HUES6 (cell line): ENCODE data around the gene LRRC46.

Experiments used
- H3K27ac ChIP-seq: 2 replicates; pipeline ENCODE4 v1.7.0; 2013; ENCODE audit warnings: low read depth, mild to moderate bottlenecking, low read length, inconsistent platforms
- H3K27me3 ChIP-seq: 2 replicates; pipeline ENCODE4 v1.6.1; 2013; ENCODE audit warnings: low read length; ENCODE audit not compliant: control insufficient read depth, insufficient read depth
- H3K36me3 ChIP-seq: 2 replicates; pipeline ENCODE4 v1.6.1; 2013; ENCODE audit warnings: low read length; ENCODE audit not compliant: control insufficient read depth, insufficient read depth
- H3K4me1 ChIP-seq: 2 replicates; pipeline ENCODE4 v1.6.1; 2013; ENCODE audit warnings: low read length; ENCODE audit not compliant: control insufficient read depth, insufficient read depth
- H3K4me3 ChIP-seq: 2 replicates; pipeline ENCODE4 v1.5.1; 2013; ENCODE audit warnings: low read depth, low read length
- H3K9ac ChIP-seq: one replicate; pipeline ENCODE4 v1.6.1; 2013; ENCODE audit warnings: mild to moderate bottlenecking, low read length
- H3K9me3 ChIP-seq: 2 replicates; pipeline ENCODE4 v1.6.1; 2013; ENCODE audit warnings: low read depth, low read length; ENCODE audit not compliant: control insufficient read depth, insufficient read depth

LRRC46 gene

GRCh38 chr17:47820033-47820789, 11.3 kb upstream of the LRRC46 start:
- Histone ChIP-seq H3K4me3 (peak overlapping the region; percentile 73; the same call in 1 of the 2 replicates), H3K9ac (no peak overlapping the region), H3K4me1 (peaks cover 13% of the 10 kb centered on the region), H3K27me3 (no peaks in the 10 kb centered on the region), H3K36me3 (peaks cover 36% of the 10 kb centered on the region), H3K9me3 (no peaks in the 10 kb centered on the region), H3K27ac (no peak overlapping the region)

DNA sequence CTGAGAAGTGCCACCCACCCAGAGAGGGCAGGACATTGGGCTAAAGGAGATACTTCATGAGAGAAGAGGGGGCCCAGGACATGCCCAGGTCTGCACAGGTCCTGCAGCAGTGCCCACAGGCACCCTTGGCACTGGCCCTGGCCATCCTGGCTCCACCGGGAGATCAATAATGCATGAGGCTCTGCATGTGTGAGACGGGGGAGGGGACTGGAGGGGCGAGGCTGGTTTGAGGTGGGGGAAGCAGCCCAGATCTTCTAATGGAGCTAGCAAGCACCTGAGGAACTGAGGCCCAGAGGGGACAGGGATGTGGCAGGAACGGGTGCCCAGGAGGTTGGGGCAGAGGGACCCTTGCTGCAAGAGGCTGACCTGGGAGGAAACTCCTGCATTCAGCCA, 10.4 kb upstream of the LRRC46 start:
- H3K36me3 ChIP-seq: peaks cover 35% of the 10 kb centered on the region
- no peak overlapping the region for H3K27ac ChIP-seq
- H3K9me3 ChIP-seq: no peaks in the 10 kb centered on the region

DNA sequence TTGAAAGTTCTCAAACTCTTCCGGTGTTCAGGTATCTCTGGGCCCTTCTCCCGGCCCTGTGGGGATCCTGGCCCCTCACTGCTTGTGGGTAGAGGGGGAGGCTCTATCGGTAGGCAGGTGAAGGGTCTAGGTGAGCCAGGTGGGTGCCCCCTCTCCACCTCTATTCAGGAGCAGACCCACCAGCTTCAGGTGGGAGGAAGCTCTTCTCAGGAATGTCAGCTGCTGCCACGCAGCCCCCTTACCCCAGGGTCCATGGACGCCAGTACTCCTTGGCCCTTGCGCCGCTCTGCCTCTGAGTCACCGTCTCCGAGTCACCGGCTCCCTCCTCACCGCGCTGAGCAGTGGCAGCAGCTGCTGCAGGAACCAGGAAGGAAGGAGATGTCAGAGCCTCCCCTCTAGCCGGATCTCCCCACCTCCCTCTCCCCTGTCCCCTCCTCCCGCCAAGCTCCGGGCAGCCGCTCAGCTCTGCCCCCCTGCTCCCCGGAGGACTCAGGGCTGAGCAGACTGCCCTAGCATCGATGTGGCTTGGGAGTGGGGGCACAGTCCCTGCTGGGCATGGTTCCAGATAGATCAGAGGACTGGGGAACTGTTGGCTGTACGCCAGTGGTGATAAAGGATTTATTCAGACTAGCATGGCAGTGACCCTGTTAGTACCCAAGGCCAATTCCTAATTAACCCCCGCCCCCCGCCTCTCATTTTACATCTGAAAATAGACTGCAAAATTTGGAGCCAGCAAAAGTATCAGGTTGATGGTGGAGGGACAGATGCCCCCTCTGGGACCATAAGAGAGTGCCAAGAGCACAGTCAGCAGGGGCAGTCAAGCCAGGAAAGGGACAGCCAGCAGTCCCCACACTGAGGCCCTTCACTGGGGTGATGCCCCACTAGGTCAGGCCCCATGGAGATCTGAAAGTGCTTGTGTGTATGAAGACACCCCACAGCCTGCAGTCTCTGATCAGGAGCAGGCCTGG, 9.8 kb upstream of the LRRC46 start, which contains the start of gene OSBPL7:
TSS of gene OSBPL7 (minus strand) at position 371 of the 968 bp plus-strand sequence. CDS start 1,516 bp downstream, outside the sequence.
- Histone ChIP-seq H3K4me3 (peak within 1 kb of the TSS; percentile 73), H3K27me3 (no peaks in the 10 kb centered on the region), H3K36me3 (peaks cover 36% of the 10 kb centered on the region), H3K9ac (peak within 1 kb of the TSS; percentile 49), H3K4me1 (peaks cover 13% of the 10 kb centered on the region), H3K9me3 (no peaks in the 10 kb centered on the region), H3K27ac (no peak within 1 kb of the TSS)

More for the DNA sequence above, 10.4 kb upstream of the LRRC46 start:
- Histone ChIP-seq H3K9ac (peak overlapping the region; percentile 49), H3K4me1 (peaks cover 13% of the 10 kb centered on the region), H3K27me3 (no peaks in the 10 kb centered on the region), H3K4me3 (peak overlapping the region; percentile 73)

DNA sequence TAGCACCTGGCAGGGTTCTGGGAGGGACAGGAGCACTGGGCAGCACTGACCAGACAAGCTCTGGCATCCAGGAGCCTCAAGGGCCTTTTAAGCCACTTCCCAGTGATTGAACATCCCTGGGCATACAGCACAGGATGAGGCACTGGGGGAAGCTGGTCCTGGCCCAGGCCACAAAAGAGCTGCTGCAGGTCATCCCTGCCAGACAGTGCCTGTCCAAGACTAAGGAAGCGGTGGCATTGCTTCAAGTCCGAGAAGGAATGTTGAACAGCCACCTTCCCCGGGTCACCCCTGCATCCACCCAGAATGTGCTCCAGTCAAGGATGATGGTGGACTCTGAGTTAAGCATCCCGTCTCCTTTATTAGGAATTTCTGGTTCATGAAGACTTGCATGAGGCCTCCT, 8.7 kb upstream of the LRRC46 start:
- peaks cover 13% of the 10 kb centered on the region for H3K4me1 ChIP-seq
- H3K36me3 ChIP-seq: peaks cover 39% of the 10 kb centered on the region
- no peaks in the 10 kb centered on the region for H3K9me3 ChIP-seq
- H3K27ac ChIP-seq: no peak overlapping the region
- no peak overlapping the region for H3K4me3 ChIP-seq
- no peak overlapping the region for H3K9ac ChIP-seq
- no peaks in the 10 kb centered on the region for H3K27me3 ChIP-seq

- no peak overlapping the region for H3K9ac ChIP-seq
- no peaks in the 10 kb centered on the region for H3K9me3 ChIP-seq
- no peak overlapping the region for H3K27ac ChIP-seq
- no peak overlapping the region for H3K4me3 ChIP-seq
- peaks cover 13% of the 10 kb centered on the region for H3K4me1 ChIP-seq
- H3K36me3 ChIP-seq: peaks cover 42% of the 10 kb centered on the region
- H3K27me3 ChIP-seq: no peaks in the 10 kb centered on the region
Measured at GRCh38 chr17:47823519-47823918, 8.0 kb upstream of the LRRC46 start.

DNA sequence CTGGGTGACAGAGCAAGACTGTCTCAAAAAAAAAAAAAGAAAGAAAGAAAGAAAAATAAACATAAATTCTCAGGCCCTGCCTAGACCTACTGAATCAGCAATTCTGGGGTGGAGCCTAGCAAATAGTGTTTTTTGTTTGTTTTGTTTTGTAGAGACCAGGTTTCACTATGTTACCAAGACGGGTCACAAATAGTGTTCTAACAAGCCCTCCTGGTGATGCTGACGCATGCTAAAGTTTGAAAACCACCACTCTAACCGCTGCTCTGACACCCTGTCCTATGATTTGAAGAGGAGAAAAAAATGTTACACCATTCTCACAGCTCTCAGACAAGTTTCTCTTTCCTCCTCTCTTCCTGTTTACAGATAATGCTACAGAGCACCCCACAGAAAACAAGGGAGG, 1.6 kb upstream of the LRRC46 start:
- no peak overlapping the region for H3K27ac ChIP-seq
- no peaks in the 10 kb centered on the region for H3K27me3 ChIP-seq
- H3K9ac ChIP-seq: no peak overlapping the region
- H3K4me1 ChIP-seq: peaks cover 6% of the 10 kb centered on the region; the same call in 1 of the 2 replicates
- H3K4me3 ChIP-seq: peak overlapping the region; percentile 96; the same call in 1 of the 2 replicates
- H3K36me3 ChIP-seq: peaks cover 32% of the 10 kb centered on the region
- H3K9me3 ChIP-seq: no peaks in the 10 kb centered on the region

DNA sequence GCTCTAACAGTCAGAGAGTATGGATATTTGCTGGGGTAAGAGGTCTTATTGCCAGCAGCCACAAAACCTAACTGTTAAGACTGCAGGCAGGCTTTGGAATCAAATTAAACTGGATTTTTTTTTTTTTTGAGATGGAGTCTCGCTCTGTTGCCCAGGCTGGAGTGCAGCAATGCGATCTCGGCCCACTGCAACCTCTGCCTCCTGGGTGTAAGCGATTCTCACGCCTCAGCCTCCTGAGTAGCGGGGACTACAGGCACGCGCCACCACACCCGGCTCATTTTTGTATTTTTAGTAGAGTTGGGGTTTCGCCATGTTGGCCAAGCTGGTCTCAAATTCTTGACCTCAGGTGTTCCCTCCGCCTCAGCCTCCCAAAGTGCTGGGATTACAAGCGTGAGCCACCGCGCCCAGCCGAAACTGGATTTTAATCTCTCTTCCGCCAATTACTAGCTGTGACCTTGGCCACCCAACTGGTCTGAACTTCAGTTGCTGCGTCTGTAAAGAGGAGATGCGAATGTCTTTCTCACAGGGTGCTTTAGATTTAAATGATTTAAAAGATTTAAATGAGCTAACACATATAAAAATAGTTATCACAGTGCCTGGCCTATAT, 971 bp upstream of the LRRC46 start:
- Histone ChIP-seq H3K4me3 (peak overlapping the region; percentile 96), H3K27me3 (no peaks in the 10 kb centered on the region), H3K36me3 (peaks cover 29% of the 10 kb centered on the region), H3K9me3 (no peaks in the 10 kb centered on the region), H3K4me1 (peaks cover 6% of the 10 kb centered on the region; the same call in 1 of the 2 replicates), H3K27ac (no peak overlapping the region), H3K9ac (peak overlapping the region; percentile 92)

- no peaks in the 10 kb centered on the region for H3K9me3 ChIP-seq
- H3K4me3 ChIP-seq: peak overlapping the region; percentile 96
- H3K27me3 ChIP-seq: no peaks in the 10 kb centered on the region
- H3K36me3 ChIP-seq: peaks cover 24% of the 10 kb centered on the region
- no peak overlapping the region for H3K27ac ChIP-seq
- H3K9ac ChIP-seq: peak overlapping the region; percentile 53
- peaks cover 6% of the 10 kb centered on the region; the same call in 1 of the 2 replicates for H3K4me1 ChIP-seq
Measured at GRCh38 chr17:47831934-47832327, 461 bp downstream of the LRRC46 start.

DNA sequence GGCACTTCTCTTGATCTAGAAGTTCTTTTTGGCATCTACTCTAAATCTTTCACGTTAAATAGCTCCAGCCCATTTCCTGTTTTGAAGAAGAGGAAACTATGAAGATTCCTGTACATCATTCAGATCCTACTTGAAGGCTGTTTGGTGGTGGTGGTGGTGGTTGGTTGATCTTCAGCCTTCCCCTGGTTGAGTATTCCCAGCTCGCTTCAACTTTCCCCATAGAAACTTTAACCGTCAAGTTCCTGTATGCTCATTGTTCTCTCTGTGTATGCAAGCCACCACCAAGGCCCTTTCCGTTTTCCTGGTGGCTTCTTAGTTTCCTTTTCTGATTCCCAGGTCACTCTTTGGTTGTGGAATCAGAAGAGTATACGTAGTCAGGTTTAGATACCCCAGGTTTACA, 3.3 kb downstream of the LRRC46 start:
- Histone ChIP-seq H3K4me1 (peaks cover 6% of the 10 kb centered on the region; the same call in 1 of the 2 replicates), H3K27ac (no peak overlapping the region), H3K4me3 (no peak overlapping the region), H3K27me3 (no peaks in the 10 kb centered on the region), H3K9ac (no peak overlapping the region), H3K9me3 (no peaks in the 10 kb centered on the region), H3K36me3 (peaks cover 24% of the 10 kb centered on the region)

- no peak overlapping the region for H3K27ac ChIP-seq
- H3K9me3 ChIP-seq: no peaks in the 10 kb centered on the region
- no peaks in the 10 kb centered on the region for H3K27me3 ChIP-seq
- H3K4me1 ChIP-seq: peaks cover 16% of the 10 kb centered on the region; the same call in 1 of the 2 replicates
- no peak overlapping the region for H3K4me3 ChIP-seq
- H3K9ac ChIP-seq: no peak overlapping the region
- H3K36me3 ChIP-seq: peaks cover 24% of the 10 kb centered on the region
Measured at GRCh38 chr17:47836601-47837000, 5.1 kb downstream of the LRRC46 start.
